ENCODE data around the gene ACOXL.

The ACOXL gene

DNA sequence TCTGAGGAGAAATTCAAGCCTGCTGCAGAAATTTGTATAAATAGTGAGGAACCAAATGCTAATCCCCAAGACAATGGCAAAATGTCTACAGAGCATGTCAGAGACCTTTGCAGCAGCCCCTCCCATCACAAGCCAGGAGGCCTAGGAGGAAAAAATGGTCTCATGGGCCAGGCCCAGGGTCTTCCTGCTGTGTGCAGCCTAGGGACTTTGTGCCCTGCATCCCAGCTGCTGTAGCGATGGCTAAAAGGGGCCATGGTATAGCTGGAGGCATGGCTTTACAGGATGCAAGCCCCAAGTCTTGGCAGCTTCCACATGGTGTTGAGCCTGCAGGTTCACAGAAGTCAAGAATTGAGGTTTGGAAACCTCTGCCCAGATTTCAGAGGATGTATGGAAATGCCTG is 197.2 kb downstream of the ACOXL start:
- no peak overlapping the region for H3K9ac ChIP-seq (ENCODE audit: low read depth in 1 of 2, low read length in 2 of 2)
- H3K9me3 ChIP-seq (ENCODE audit: control insufficient read depth in 1 of 2, low read length in 2 of 2): peaks cover 8 to 10% of the 10 kb centered on the region in 2 donors
- no peaks in the 10 kb centered on the region for H3K36me3 ChIP-seq (ENCODE audit: control insufficient read depth in 1 of 2, insufficient read depth in 2 of 2, low read length in 2 of 2)
- no peak overlapping the region for H3K27ac ChIP-seq (ENCODE audit: low read depth, low read length)
- H3K27me3 ChIP-seq (ENCODE audit: control insufficient read depth in 1 of 2, insufficient read depth in 2 of 2, low read length in 2 of 2): no peaks in the 10 kb centered on the region
- H3K4me1 ChIP-seq (ENCODE audit: control insufficient read depth in 1 of 2, insufficient read depth in 2 of 2, low read length in 2 of 2): no peaks in the 10 kb centered on the region
- no peak overlapping the region for H3K4me3 ChIP-seq (ENCODE audit: low read depth in 1 of 2, low read length in 2 of 2)

GRCh38 chr2:110931648-110932047 is 199.3 kb downstream of the ACOXL start:
- Histone ChIP-seq H3K4me1 (ENCODE audit: control insufficient read depth in 1 of 2, insufficient read depth in 2 of 2, low read length in 2 of 2) (no peaks in the 10 kb centered on the region), H3K27me3 (ENCODE audit: control insufficient read depth in 1 of 2, insufficient read depth in 2 of 2, low read length in 2 of 2) (no peaks in the 10 kb centered on the region), H3K4me3 (ENCODE audit: low read depth in 1 of 2, low read length in 2 of 2) (no peak overlapping the region), H3K9me3 (ENCODE audit: control insufficient read depth in 1 of 2, low read length in 2 of 2) (peaks cover 8 to 10% of the 10 kb centered on the region in 2 donors), H3K27ac (ENCODE audit: low read depth, low read length) (no peak overlapping the region), H3K9ac (ENCODE audit: low read depth in 1 of 2, low read length in 2 of 2) (no peak overlapping the region), H3K36me3 (ENCODE audit: control insufficient read depth in 1 of 2, insufficient read depth in 2 of 2, low read length in 2 of 2) (no peaks in the 10 kb centered on the region)

DNA sequence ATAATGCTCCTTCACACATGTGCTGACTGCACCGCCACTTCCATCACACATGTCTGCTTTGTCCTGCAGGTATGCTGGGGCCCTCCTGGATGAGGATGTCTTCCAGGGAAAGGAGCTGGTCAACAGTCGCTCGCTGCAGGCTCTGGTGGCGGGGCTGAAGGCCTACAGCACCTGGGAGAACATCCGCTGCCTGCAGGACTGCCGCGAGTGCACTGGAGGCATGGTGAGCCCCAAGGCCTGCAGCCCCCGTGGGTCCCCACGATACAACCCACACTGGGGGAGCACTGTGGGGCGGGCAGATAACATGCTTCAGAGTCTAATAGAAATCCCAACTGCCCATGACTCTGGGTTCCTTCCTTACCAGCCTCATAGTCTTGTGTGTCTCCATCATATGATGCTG is 201.0 kb downstream of the ACOXL start:
- Histone ChIP-seq H3K9me3 (ENCODE audit: control insufficient read depth in 1 of 2, low read length in 2 of 2) (peaks cover 8 to 10% of the 10 kb centered on the region in 2 donors), H3K36me3 (ENCODE audit: control insufficient read depth in 1 of 2, insufficient read depth in 2 of 2, low read length in 2 of 2) (no peaks in the 10 kb centered on the region), H3K27me3 (ENCODE audit: control insufficient read depth in 1 of 2, insufficient read depth in 2 of 2, low read length in 2 of 2) (no peaks in the 10 kb centered on the region), H3K4me3 (ENCODE audit: low read depth in 1 of 2, low read length in 2 of 2) (no peak overlapping the region), H3K4me1 (ENCODE audit: control insufficient read depth in 1 of 2, insufficient read depth in 2 of 2, low read length in 2 of 2) (no peaks in the 10 kb centered on the region), H3K27ac (ENCODE audit: low read depth, low read length) (no peak overlapping the region), H3K9ac (ENCODE audit: low read depth in 1 of 2, low read length in 2 of 2) (no peak overlapping the region)

DNA sequence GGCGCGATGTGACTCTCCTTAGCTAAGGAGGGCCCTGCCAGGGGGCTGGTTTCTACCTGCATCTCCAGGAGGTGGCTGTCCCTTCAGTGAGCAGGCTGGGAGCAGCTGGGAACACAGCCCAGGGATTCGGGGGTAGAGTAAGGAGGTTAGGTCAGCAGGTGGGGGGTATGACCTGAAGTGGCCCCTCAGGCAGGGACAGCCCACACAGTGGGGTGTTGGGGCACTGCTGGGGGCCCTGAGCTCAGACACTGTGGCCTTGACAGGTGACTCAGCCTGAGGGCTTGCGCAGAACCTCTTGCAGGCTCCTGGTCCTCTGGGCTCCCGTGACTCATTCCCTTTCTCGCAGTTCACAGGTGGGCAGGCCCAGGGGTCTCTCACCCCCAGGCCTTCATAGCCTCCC is 202.6 kb downstream of the ACOXL start:
- Histone ChIP-seq H3K9me3 (ENCODE audit: control insufficient read depth in 1 of 2, low read length in 2 of 2) (peaks cover 1 to 3% of the 10 kb centered on the region in 2 donors), H3K9ac (ENCODE audit: low read depth in 1 of 2, low read length in 2 of 2) (no peak overlapping the region), H3K36me3 (ENCODE audit: control insufficient read depth in 1 of 2, insufficient read depth in 2 of 2, low read length in 2 of 2) (no peaks in the 10 kb centered on the region), H3K27ac (ENCODE audit: low read depth, low read length) (no peak overlapping the region), H3K4me3 (ENCODE audit: low read depth in 1 of 2, low read length in 2 of 2) (no peak overlapping the region), H3K27me3 (ENCODE audit: control insufficient read depth in 1 of 2, insufficient read depth in 2 of 2, low read length in 2 of 2) (no peaks in the 10 kb centered on the region), H3K4me1 (ENCODE audit: control insufficient read depth in 1 of 2, insufficient read depth in 2 of 2, low read length in 2 of 2) (no peaks in the 10 kb centered on the region)

DNA sequence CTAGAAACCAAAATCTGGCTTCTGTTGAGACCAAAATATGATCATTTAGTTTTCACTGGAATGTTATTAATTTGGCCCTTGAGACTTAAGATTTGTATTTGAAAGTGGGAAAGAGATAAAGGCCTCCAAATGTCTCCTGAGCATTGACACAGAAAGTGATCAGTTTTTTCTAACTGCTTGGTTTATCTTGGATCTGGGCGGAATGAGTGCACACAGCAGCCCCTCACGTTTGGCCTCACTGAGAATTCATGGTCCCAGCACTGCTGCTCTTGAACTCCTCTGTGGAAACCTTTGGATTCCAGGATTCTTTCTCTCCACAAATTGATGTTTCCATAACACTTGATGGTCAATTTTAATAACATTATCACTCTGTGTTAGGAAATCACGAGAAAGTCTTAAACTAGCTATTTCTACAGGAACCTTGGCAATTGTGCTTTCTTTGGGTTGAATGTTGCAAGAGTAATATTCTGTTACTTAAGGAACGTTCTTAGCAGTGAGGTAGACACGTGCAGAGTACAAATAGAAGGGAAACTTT is 208.1 kb downstream of the ACOXL start:
- no peak overlapping the region for H3K27ac ChIP-seq (ENCODE audit: low read depth, low read length)
- no peaks in the 10 kb centered on the region for H3K36me3 ChIP-seq (ENCODE audit: control insufficient read depth in 1 of 2, insufficient read depth in 2 of 2, low read length in 2 of 2)
- H3K4me3 ChIP-seq (ENCODE audit: low read depth in 1 of 2, low read length in 2 of 2): no peak overlapping the region
- H3K4me1 ChIP-seq (ENCODE audit: control insufficient read depth in 1 of 2, insufficient read depth in 2 of 2, low read length in 2 of 2): no peaks in the 10 kb centered on the region
- no peaks in the 10 kb centered on the region for H3K27me3 ChIP-seq (ENCODE audit: control insufficient read depth in 1 of 2, insufficient read depth in 2 of 2, low read length in 2 of 2)
- H3K9me3 ChIP-seq (ENCODE audit: control insufficient read depth in 1 of 2, low read length in 2 of 2): no peaks in the 10 kb centered on the region
- no peak overlapping the region for H3K9ac ChIP-seq (ENCODE audit: low read depth in 1 of 2, low read length in 2 of 2)

- no peaks in the 10 kb centered on the region for H3K4me1 ChIP-seq (ENCODE audit: control insufficient read depth in 1 of 2, insufficient read depth in 2 of 2, low read length in 2 of 2)
- H3K9ac ChIP-seq (ENCODE audit: low read depth in 1 of 2, low read length in 2 of 2): no peak overlapping the region
- no peaks in the 10 kb centered on the region for H3K27me3 ChIP-seq (ENCODE audit: control insufficient read depth in 1 of 2, insufficient read depth in 2 of 2, low read length in 2 of 2)
Observed at GRCh38 chr2:110941226-110941625, 208.9 kb downstream of the ACOXL start.

GRCh38 chr2:110943070-110943634 is 210.8 kb downstream of the ACOXL start:
- H3K4me1 ChIP-seq (ENCODE audit: control insufficient read depth in 1 of 2, insufficient read depth in 2 of 2, low read length in 2 of 2): peaks cover 0 to 4% of the 10 kb centered on the region in 2 donors
- H3K9me3 ChIP-seq (ENCODE audit: control insufficient read depth in 1 of 2, low read length in 2 of 2): no peaks in the 10 kb centered on the region
- H3K36me3 ChIP-seq (ENCODE audit: control insufficient read depth in 1 of 2, insufficient read depth in 2 of 2, low read length in 2 of 2): no peaks in the 10 kb centered on the region
- H3K27ac ChIP-seq (ENCODE audit: low read depth, low read length): no peak overlapping the region
- no peaks in the 10 kb centered on the region for H3K27me3 ChIP-seq (ENCODE audit: control insufficient read depth in 1 of 2, insufficient read depth in 2 of 2, low read length in 2 of 2)
- H3K9ac ChIP-seq (ENCODE audit: low read depth in 1 of 2, low read length in 2 of 2): no peak overlapping the region
- no peak overlapping the region for H3K4me3 ChIP-seq (ENCODE audit: low read depth in 1 of 2, low read length in 2 of 2)

More at GRCh38 chr2:110941226-110941625, 208.9 kb downstream of the ACOXL start:
- Histone ChIP-seq H3K27ac (ENCODE audit: low read depth, low read length) (no peak overlapping the region), H3K4me3 (ENCODE audit: low read depth in 1 of 2, low read length in 2 of 2) (no peak overlapping the region), H3K36me3 (ENCODE audit: control insufficient read depth in 1 of 2, insufficient read depth in 2 of 2, low read length in 2 of 2) (no peaks in the 10 kb centered on the region), H3K9me3 (ENCODE audit: control insufficient read depth in 1 of 2, low read length in 2 of 2) (no peaks in the 10 kb centered on the region)

- no peak overlapping the region for H3K9ac ChIP-seq (ENCODE audit: low read depth in 1 of 2, low read length in 2 of 2)
- no peaks in the 10 kb centered on the region for H3K36me3 ChIP-seq (ENCODE audit: control insufficient read depth in 1 of 2, insufficient read depth in 2 of 2, low read length in 2 of 2)
- H3K9me3 ChIP-seq (ENCODE audit: control insufficient read depth in 1 of 2, low read length in 2 of 2): no peaks in the 10 kb centered on the region
- H3K4me3 ChIP-seq (ENCODE audit: low read depth in 1 of 2, low read length in 2 of 2): no peak overlapping the region
- H3K4me1 ChIP-seq (ENCODE audit: control insufficient read depth in 1 of 2, insufficient read depth in 2 of 2, low read length in 2 of 2): peaks cover 0 to 7% of the 10 kb centered on the region in 2 donors
- H3K27me3 ChIP-seq (ENCODE audit: control insufficient read depth in 1 of 2, insufficient read depth in 2 of 2, low read length in 2 of 2): no peaks in the 10 kb centered on the region
- no peak overlapping the region for H3K27ac ChIP-seq (ENCODE audit: low read depth, low read length)
Observed at GRCh38 chr2:110946902-110947301, 214.5 kb downstream of the ACOXL start.

DNA sequence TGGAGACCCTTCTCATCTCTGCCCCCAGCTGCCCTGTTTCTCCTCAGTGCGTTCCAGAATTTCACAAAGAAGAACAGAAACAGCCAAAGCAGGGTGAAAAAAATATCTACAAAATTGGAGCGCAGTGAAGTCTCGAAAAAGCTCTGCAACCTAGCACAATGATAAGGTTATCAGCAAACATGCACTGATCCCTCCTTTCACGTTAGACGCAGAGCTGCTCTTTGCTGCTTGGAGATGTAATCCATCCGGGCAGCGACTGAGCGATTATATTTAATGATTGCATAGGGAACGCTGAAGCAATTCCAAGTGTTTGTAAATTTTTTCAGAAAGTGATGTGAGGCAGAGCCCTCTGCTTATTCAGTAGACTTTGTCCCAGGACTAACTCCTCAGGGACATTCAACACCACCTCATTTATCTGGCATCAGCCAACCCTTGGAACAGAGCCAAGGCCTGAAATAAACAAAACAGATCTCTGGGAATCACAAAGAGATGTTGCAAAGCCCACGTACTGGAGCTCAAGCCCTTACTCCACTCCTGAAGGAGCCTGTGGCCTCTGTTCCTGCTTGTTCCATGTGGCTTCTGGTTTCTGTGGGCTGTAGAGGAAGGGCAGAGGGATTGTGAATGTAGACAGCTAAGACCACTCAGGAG is 215.8 kb downstream of the ACOXL start:
- Histone ChIP-seq H3K9me3 (ENCODE audit: control insufficient read depth in 1 of 2, low read length in 2 of 2) (no peaks in the 10 kb centered on the region), H3K27ac (ENCODE audit: low read depth, low read length) (no peak overlapping the region), H3K27me3 (ENCODE audit: control insufficient read depth in 1 of 2, insufficient read depth in 2 of 2, low read length in 2 of 2) (no peaks in the 10 kb centered on the region), H3K36me3 (ENCODE audit: control insufficient read depth in 1 of 2, insufficient read depth in 2 of 2, low read length in 2 of 2) (no peaks in the 10 kb centered on the region), H3K4me1 (ENCODE audit: control insufficient read depth in 1 of 2, insufficient read depth in 2 of 2, low read length in 2 of 2) (peaks cover 0 to 7% of the 10 kb centered on the region in 2 donors), H3K9ac (ENCODE audit: low read depth in 1 of 2, low read length in 2 of 2) (no peak overlapping the region), H3K4me3 (ENCODE audit: low read depth in 1 of 2, low read length in 2 of 2) (no peak overlapping the region)

DNA sequence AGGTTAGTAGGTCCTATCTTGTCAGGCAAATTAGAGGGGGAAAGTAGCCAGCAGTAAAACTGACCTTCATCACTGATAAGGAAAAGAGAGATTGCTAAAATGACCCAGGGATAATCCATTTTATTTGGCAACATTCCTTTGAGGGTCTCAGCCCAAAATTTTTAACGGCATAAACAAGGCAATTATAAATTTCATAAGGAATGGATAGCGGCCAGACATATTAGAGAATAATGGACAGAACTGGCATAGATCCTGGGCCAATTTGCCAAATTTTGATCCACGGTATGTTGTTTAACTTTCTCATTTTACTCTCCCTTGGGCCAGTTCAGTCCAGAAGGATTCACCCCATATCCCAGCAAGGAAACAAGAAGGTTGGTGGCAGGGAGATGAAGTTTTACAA is 217.9 kb downstream of the ACOXL start:
- Histone ChIP-seq H3K36me3 (ENCODE audit: control insufficient read depth in 1 of 2, insufficient read depth in 2 of 2, low read length in 2 of 2) (no peaks in the 10 kb centered on the region), H3K4me3 (ENCODE audit: low read depth in 1 of 2, low read length in 2 of 2) (no peak overlapping the region), H3K9ac (ENCODE audit: low read depth in 1 of 2, low read length in 2 of 2) (no peak overlapping the region), H3K27me3 (ENCODE audit: control insufficient read depth in 1 of 2, insufficient read depth in 2 of 2, low read length in 2 of 2) (no peaks in the 10 kb centered on the region), H3K4me1 (ENCODE audit: control insufficient read depth in 1 of 2, insufficient read depth in 2 of 2, low read length in 2 of 2) (peaks cover 0 to 7% of the 10 kb centered on the region in 2 donors), H3K27ac (ENCODE audit: low read depth, low read length) (no peak overlapping the region), H3K9me3 (ENCODE audit: control insufficient read depth in 1 of 2, low read length in 2 of 2) (no peaks in the 10 kb centered on the region)

All from duodenal mucosa (tissue), 2 donors.